ENCODE results near the gene PRSS27.
A peak's percentile ranks its signal among the peaks of the same experiment; 100 is the strongest.
"Not testable (repeated sequence)": the region's sequence is repeated elsewhere in the genome, so short reads cannot be mapped to it uniquely, and the experiment has no call there.

The PRSS27 gene

GRCh38 chr16:2697401-2697948, 22.5 kb downstream of the PRSS27 start:
- H3K27ac ChIP-seq (ENCODE audit: low read depth, low read length, poor library complexity, severe bottlenecking): no peak overlapping the region
- H3F3A ChIP-seq (ENCODE audit: insufficient read depth, low read length): no peaks in the 10 kb centered on the region
- no peak overlapping the region for H3K4me3 ChIP-seq (ENCODE audit: low read depth, low read length, poor library complexity, severe bottlenecking)
- H3K9ac ChIP-seq (ENCODE audit: low read length): no peak overlapping the region
- H3K4me2 ChIP-seq (ENCODE audit: low read length): no peak overlapping the region
- H3K36me3 ChIP-seq (ENCODE audit: insufficient read depth, low read length): peaks cover 21% of the 10 kb centered on the region; the same call in 1 of the 2 replicates
- H3K9me3 ChIP-seq (ENCODE audit: low read length): no peaks in the 10 kb centered on the region
- H3K9me2 ChIP-seq (ENCODE audit: low read depth, low read length): no peaks in the 10 kb centered on the region
- H3K79me2 ChIP-seq (ENCODE audit: insufficient read depth, low read length): no peaks in the 10 kb centered on the region
- peaks cover 12% of the 10 kb centered on the region for H3K4me1 ChIP-seq (ENCODE audit: insufficient read depth, low read length, severe bottlenecking)
- no peaks in the 10 kb centered on the region for H3K27me3 ChIP-seq (ENCODE audit: insufficient read depth, low read length)
- TF ChIP-seq, protein P1, sequence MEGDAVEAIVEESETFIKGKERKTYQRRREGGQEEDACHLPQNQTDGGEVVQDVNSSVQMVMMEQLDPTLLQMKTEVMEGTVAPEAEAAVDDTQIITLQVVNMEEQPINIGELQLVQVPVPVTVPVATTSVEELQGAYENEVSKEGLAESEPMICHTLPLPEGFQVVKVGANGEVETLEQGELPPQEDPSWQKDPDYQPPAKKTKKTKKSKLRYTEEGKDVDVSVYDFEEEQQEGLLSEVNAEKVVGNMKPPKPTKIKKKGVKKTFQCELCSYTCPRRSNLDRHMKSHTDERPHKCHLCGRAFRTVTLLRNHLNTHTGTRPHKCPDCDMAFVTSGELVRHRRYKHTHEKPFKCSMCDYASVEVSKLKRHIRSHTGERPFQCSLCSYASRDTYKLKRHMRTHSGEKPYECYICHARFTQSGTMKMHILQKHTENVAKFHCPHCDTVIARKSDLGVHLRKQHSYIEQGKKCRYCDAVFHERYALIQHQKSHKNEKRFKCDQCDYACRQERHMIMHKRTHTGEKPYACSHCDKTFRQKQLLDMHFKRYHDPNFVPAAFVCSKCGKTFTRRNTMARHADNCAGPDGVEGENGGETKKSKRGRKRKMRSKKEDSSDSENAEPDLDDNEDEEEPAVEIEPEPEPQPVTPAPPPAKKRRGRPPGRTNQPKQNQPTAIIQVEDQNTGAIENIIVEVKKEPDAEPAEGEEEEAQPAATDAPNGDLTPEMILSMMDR (IDR thresholded peaks at IDR 0.05; ENCODE audit: low read length): no peak
- no peak for TF ChIP-seq EZH2 (IDR thresholded peaks at IDR 0.05; ENCODE audit: borderline replicate concordance, low read length)
- no peaks in the 10 kb centered on the region for H4K20me1 ChIP-seq (ENCODE audit: insufficient read depth, low read length)
- no peak overlapping the region for H2AFZ ChIP-seq (ENCODE audit: low read length)

GRCh38 chr16:2696601-2697250, 23.3 kb downstream of the PRSS27 start:
- H4K20me1 ChIP-seq (ENCODE audit: insufficient read depth, low read length): not testable (repeated sequence)
- peaks cover 13% of the 10 kb centered on the region for H3K4me1 ChIP-seq (ENCODE audit: insufficient read depth, low read length, severe bottlenecking)

DNA sequence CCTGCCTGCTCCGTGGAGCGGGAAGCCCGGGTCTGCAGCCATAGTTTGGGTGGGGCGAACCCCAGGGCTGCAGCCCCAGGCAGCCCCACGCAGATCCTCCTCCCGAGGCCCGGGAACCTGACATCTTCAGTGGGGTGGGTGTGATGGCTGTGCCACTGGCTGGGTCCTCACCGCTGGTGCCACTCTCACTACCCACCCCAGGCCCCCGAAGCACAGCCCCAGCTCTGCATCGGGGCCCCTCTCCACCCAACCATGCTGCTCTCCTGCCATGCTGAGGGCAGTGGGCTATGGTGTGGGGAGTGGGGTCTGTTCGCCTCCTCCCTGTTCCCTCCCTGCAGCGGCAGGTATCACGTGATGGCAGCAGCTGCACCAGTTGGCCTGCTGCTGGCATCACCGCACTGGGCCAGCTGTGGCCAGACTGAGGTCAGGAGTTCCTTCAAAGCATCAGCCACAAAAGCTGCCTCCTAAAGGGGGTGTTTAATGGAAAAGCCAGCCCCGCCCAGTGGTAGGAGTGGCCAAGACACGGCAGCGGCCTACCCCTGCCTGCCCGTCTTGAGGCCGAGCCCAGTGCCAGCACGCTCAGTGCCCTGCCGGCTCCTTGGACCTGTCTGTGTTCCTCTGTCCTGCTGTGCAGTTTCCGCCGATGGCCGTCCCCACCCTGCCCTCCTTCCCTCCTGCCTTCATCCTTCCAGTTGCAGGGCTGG, 26.9 kb downstream of the PRSS27 start:
- TF ChIP-seq EZH2 (IDR thresholded peaks at IDR 0.05; ENCODE audit: borderline replicate concordance, low read length): no peak
- TF ChIP-seq, protein P1 (IDR thresholded peaks at IDR 0.05; ENCODE audit: low read length): no peak
- no peak overlapping the region for H3K9ac ChIP-seq (ENCODE audit: low read length)

More at GRCh38 chr16:2696601-2697250, 23.3 kb downstream of the PRSS27 start:
- not testable (repeated sequence) for H3K79me2 ChIP-seq (ENCODE audit: insufficient read depth, low read length); H3K9me2 ChIP-seq (ENCODE audit: low read depth, low read length); H3K27ac ChIP-seq (ENCODE audit: low read depth, low read length, poor library complexity, severe bottlenecking); H3K4me3 ChIP-seq (ENCODE audit: low read depth, low read length, poor library complexity, severe bottlenecking); H2AFZ ChIP-seq (ENCODE audit: low read length); H3K27me3 ChIP-seq (ENCODE audit: insufficient read depth, low read length); H3K4me2 ChIP-seq (ENCODE audit: low read length); H3K9me3 ChIP-seq (ENCODE audit: low read length); H3K9ac ChIP-seq (ENCODE audit: low read length); H3F3A ChIP-seq (ENCODE audit: insufficient read depth, low read length)
- H3K36me3 ChIP-seq (ENCODE audit: insufficient read depth, low read length): peaks cover 21% of the 10 kb centered on the region; the same call in 1 of the 2 replicates

More for the DNA sequence above, 26.9 kb downstream of the PRSS27 start:
- H3K79me2 ChIP-seq (ENCODE audit: insufficient read depth, low read length): no peaks in the 10 kb centered on the region
- no peak overlapping the region for H2AFZ ChIP-seq (ENCODE audit: low read length)
- H3K36me3 ChIP-seq (ENCODE audit: insufficient read depth, low read length): peaks cover 6% of the 10 kb centered on the region; the same call in 1 of the 2 replicates
- H3K9me3 ChIP-seq (ENCODE audit: low read length): no peaks in the 10 kb centered on the region
- H3K9me2 ChIP-seq (ENCODE audit: low read depth, low read length): no peaks in the 10 kb centered on the region
- no peaks in the 10 kb centered on the region for H3K27me3 ChIP-seq (ENCODE audit: insufficient read depth, low read length)
- H3K4me1 ChIP-seq (ENCODE audit: insufficient read depth, low read length, severe bottlenecking): peaks cover 13% of the 10 kb centered on the region
- H3K27ac ChIP-seq (ENCODE audit: low read depth, low read length, poor library complexity, severe bottlenecking): peak overlapping the region; percentile 44
- H3F3A ChIP-seq (ENCODE audit: insufficient read depth, low read length): no peaks in the 10 kb centered on the region
- no peaks in the 10 kb centered on the region for H4K20me1 ChIP-seq (ENCODE audit: insufficient read depth, low read length)
- H3K4me3 ChIP-seq (ENCODE audit: low read depth, low read length, poor library complexity, severe bottlenecking): no peak overlapping the region
- H3K4me2 ChIP-seq (ENCODE audit: low read length): no peak overlapping the region; the same call in 1 of the 2 replicates
